Measurements from ENCODE around the gene RTN1.

- no peak for TF ChIP-seq CTCF (IDR thresholded peaks at IDR 0.05; ENCODE audit: low read depth, low read length, poor library complexity, severe bottlenecking)
- TF ChIP-seq EZH2phosphoT487 (IDR thresholded peaks at IDR 0.05; ENCODE audit: borderline replicate concordance, low read length) = no peak
These were observed 192.2 kb downstream of the RTN1 start for GRCh38 chr14:59678352-59678751.
